NCI-H187 (cell line): ENCODE results near the gene DPM2.

Experiments
- DNase-seq, 2 experiments: peaks; one replicate each; lab custom pipeline; 2025; lab: John Stamatoyannopoulos, UW

DPM2 gene

GRCh38 chr9:127918183-127919107, 19.2 kb downstream of the DPM2 start:
- DNase-seq, result no peak

DNA sequence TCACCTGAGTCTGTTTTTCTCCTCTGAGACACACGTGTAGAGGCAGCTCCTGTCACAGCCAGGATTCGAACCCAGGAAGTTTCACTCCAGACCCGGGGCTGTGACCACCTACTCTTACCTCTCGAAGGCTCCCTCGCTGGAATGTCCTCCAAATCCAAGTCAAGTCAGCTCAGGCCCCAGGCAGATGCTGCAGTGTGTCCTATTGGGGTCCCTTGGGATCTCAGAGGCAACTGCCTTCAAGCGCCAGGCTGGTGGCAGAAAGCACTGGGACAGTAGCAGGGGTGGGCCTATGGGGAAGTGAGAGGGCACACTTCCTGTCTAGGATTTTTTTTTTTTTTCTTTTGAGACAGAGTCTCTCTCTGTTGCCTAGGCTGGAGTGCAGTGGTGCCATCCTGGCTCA, 20.1 kb downstream of the DPM2 start:
- DNase-seq, result no peak

GRCh38 chr9:127916720-127917581, 20.7 kb downstream of the DPM2 start, which contains the start of gene ST6GALNAC4:
ST6GALNAC4 (minus strand) TSS chr9:127917041; CDS start chr9:127916419, 622 bp downstream.
- peak; percentile 40 to 73 for DNase-seq

DNA sequence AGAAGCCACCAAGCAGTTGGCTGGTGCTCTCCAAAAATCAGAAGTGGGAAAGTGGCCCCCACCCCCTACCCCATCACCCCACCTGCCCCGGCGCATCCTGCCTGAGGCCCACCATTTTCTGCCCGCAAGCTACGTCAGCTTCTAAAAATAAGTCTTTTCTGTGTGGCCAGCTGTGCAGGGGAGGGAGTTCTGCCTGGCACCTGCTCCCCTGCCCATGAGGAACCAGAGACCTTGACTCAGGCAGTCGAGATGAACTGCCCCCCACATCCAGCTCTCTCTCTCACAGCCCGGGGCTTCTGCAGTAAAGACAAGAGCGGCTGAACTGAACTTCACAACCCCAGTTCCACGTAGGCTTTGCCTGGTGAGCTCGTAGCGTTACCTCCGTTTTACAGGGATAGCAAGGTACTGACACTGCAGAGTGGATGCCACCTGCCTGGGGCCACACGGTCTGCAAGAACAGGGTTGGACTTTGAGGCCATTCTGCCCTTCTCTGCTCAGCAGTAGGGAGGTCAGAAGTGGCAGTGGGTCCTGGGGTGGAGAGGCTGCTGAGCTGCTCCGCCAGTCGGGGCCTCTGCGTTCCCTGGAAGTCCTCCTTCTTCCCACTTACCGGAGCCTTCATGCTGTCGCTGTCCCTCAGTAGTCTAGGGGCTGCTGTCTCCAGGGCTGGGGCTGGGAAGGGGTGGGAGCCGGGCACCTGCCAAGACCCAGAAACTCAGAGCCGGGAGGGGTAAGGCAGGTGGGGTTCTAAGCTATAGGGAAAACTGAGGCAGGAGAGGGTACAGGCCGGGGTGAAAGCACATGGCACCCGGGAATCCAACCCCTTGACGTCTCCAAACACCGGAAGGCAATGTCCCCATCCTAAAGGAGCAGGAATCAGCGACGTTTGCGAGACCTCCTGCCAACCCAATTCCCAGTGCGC, 21.6 kb downstream of the DPM2 start:
- DNase-seq, result no peak

DNA sequence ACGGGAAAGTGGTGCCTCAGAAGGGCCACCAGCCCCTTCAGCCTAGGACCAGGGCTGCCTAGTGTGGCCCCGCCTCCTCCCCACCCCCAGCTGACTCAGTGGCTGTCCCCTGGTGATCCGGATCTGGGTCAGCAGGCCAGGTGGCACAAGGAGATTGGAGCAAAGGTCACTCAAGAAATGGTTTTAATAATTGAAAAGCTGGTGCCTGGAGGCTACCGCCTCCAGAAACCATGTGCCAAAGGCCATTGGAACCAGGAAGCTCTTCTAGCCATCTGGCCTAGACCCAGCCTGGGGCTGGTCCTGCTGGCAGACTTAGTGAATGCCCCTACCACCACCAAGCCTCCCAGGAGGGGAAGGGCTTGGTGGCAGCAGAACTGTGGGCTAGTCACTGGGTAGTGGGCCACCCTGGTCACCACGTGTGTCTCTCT, 22.3 kb downstream of the DPM2 start:
- DNase-seq, result no peak

GRCh38 chr9:127913682-127914081, 24.0 kb downstream of the DPM2 start:
- no peak for DNase-seq

DNA sequence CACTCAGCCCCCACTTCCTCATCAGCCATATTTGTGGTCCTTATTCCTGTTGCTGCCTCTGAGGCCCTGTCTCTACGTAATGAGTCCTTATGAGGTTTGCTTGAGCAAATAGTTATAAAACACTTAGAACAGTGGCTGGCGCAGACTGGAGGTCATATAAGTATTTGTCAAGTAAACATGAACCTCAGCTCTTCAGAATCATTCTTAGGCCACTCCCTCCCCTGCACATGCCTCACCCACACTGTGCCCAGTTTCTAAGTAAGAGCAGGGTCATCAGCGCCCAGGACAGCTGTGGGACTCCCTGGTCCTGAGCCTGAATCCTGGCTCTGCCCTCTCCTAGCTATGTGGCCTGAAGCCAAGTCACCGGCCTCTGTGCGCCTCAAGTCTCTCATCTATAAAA, 24.8 kb downstream of the DPM2 start:
- no peak for DNase-seq

DNA sequence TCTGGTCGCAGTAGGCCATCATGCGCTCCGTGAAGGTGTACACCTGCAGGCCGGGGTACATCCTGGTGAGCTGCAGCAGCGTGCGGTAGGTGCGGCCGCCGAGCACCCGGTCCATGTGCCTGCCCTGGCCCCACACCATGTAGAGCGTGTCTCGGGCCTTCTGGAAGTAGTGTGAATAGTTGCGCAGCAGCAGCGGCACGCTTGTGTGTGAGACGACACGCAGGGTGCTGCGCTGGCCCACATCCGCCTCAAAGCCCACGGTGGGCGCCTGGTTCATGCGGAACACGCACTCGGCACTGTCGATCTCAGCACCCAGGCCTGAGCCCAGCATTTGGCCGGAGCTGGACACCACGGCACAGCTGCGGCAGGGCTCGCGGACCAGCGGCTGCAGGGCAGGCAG, 25.4 kb downstream of the DPM2 start:
- no peak for DNase-seq

DNA sequence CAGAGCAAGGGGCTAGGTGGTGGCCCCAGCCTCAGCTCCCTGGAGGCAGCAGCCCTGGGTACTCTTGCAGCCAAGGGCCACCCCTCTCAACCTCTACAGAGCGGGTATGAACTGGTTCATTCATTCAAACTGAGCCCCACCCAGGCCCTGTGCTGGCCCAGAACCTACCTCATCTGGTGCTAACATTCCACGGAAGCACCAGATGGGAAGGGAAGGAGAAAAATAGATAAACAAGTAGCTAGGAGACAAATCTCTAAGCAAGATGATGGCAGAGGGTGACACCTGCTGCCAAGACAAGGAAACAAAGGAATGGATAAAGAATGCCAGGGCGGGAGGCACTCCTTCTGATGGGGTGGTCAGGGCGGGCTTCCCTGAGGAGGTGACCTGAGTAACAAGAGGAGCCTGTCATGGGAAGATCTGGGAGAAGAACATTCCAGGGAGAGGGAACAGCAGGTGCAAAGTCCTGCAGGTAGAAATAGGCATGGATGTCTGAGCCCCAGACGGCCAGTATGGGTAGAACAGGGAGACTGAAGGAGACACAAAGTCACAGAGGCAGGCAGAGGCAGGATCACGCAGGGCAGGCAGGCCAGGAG, 26.9 kb downstream of the DPM2 start:
- no peak for DNase-seq

DNA sequence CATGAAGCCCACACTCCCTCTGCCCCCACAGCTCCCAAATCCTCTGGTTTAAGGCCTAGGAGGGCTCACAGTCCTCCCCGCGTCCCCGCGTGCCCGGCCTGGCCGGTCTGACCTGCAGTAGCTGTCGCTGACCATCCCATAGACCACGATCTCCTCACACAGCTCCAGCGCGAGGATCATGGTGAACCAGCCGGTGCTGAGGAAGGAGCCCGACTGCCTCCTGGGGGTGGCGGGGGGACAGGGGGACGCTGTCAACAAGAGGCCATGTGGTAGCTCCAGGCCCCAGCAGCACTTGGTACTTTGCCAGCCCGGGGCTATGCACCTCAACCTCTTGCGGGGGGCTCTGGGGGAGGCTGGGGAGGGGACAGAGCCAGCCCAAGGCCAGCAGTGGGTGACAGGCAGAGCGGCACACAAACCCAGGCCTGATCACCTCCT, 27.8 kb downstream of the DPM2 start:
- DNase-seq, result no peak

DNA sequence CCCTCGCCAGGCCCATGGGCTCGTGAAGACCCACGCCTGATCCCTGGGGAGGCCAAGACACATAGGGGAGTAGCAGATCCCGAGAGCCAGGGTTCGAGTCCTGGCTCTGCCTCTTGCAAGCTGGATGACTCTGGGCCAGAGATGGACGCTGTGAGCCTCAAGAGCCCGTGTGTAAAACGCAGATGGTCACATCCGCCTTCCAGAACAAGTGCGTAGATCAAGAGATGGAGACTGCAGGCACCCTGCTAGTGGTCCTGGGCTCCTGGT, 29.1 kb downstream of the DPM2 start:
- DNase-seq, result no peak

GRCh38 chr9:127907867-127908659, 29.6 kb downstream of the DPM2 start:
- DNase-seq, result no peak

DNA sequence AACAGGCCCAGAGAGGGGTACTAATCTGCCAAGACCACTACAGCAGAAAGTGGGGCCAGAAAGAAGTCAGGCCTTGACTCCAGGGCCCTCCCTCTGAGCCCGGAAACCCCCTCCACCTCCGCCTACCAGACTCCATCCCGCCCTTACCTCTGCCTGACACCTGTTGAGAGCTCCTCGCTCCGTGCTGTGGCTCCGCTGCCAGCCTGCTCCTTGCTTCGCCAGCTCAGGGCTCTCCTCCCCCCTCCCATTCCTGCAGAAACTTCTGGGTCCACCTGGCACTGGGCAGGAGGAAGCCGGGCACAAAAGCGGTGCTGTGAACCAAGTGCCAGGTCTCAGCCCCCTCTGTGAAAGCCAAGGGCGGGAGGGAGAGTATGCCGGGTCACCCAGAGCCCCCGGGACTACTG, 31.9 kb downstream of the DPM2 start:
- DNase-seq, result no peak

GRCh38 chr9:127905004-127905728, 32.5 kb downstream of the DPM2 start:
- no peak for DNase-seq

GRCh38 chr9:127904561-127905003, 33.1 kb downstream of the DPM2 start:
- DNase-seq, result no peak

DNA sequence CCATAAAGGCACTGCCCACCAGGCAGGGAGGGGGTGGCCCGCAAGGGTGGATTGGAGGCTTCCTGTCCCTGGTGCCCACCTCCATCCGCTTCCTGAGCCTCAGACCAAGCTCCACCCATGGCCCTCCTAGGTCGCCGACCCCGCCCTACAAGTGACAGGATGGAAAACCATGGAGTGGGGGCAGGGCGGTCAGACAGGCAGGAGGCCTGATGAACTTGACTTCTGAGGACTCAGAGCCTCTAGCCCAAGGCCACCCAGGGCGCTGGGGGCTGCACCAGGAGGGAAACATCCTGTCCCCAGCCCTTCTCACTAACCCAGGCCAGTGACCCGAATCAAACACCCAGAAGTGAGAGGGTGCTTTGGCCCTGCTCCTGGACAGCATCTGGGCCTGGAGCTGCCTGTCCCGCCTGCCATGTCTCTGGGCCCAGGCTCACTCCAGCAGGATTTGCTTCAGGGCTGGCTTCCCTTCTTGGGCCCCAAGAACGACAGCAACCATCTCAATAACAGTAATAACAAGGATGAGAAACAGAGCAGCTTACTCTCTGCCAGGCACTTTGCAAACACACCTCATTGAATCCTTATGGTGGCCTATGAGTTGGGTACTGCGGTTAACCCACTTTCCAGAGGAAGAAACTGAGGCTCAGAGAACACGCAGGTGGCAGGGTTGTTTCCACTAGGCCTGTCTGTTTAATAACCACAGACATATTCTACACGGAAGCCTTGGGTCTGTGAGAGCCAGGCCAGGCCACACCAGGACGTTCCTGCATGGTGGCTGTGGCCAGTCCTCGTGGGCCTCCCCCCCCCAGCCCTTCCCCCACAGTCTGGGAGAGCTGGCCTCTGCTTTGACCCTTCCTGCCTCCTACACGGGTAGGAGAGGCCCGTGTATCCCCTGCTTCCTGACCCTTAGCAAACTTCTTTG, 33.8 kb downstream of the DPM2 start:
- DNase-seq, result no peak

- DNase-seq, result peak; percentile 4 to 9
Observed at GRCh38 chr9:127899128-127899943, 38.3 kb downstream of the DPM2 start, which contains the start of gene ST6GALNAC6. ST6GALNAC6 (minus strand) TSS chr9:127899603; CDS start chr9:127897981, 1,622 bp downstream.
